ENCODE results near the gene GSTM2.

GSTM2 gene

GRCh38 chr1:109718495-109718894, 50.6 kb downstream of the GSTM2 start:
- DNase-seq, result no peak

- DNase-seq, result no peak
Observed at GRCh38 chr1:109719337-109719837, 51.5 kb downstream of the GSTM2 start.

- DNase-seq, result no peak
Observed at GRCh38 chr1:109721042-109721441, 53.2 kb downstream of the GSTM2 start.

- DNase-seq, result no peak
Observed at GRCh38 chr1:109721971-109722370, 54.1 kb downstream of the GSTM2 start.

- DNase-seq, result no peak
Observed at GRCh38 chr1:109722908-109723691, 55.2 kb downstream of the GSTM2 start.

All from NK-92 treated with Interleukin-12 subunit alpha and Interleukin-12 subunit beta, amount 100 ng/mL, for 24 hours (cell line).